CD4-positive, CD25-positive, alpha-beta regulatory T cell (primary cell): ENCODE data around the gene TM9SF2. TPM values are rescaled to one million over a fixed set of nuclear protein-coding genes. Genes with fewer than 3 reads are reported as not detected.
A peak's percentile ranks its signal among the peaks of the same experiment; 100 is the strongest.

ENCODE experiments used
- ATAC-seq, 2 donors: fragments of 150-1000 bp; cut with Tn5 transposase; one replicate each; pipeline ENCODE4 v1.10.0; 2021; ENCODE audit warnings: low read depth in 2 of 2, moderate number of reproducible peaks in 2 of 2, moderate library complexity in 1 of 2
- DNase-seq, 3 donors: peaks; one replicate each; pipeline versions ENCODE4 v3.0.0 to v3.0.0-alpha.2; 2012 to 2022; ENCODE audit warnings: mixed read lengths in 1 of 3
- H3K27ac ChIP-seq: one replicate; pipeline ENCODE4 v1.7.0; 2013; ENCODE audit warnings: mild to moderate bottlenecking, low read length; ENCODE audit not compliant: insufficient read depth, poor library complexity, severe bottlenecking
- H3K27me3 ChIP-seq: one replicate; pipeline ENCODE4 v1.7.0; 2013; ENCODE audit warnings: low read length; ENCODE audit not compliant: control insufficient read depth, insufficient read depth
- H3K36me3 ChIP-seq: one replicate; pipeline ENCODE4 v1.7.0; 2013; ENCODE audit warnings: mild to moderate bottlenecking, low read length, moderate library complexity; ENCODE audit not compliant: control insufficient read depth, insufficient read depth
- H3K4me1 ChIP-seq: 2 replicates; pipeline ENCODE4 v1.7.0; 2013; ENCODE audit warnings: mild to moderate bottlenecking, low read length; ENCODE audit not compliant: insufficient read depth, control insufficient read depth, poor library complexity, severe bottlenecking
- H3K4me3 ChIP-seq: one replicate; pipeline ENCODE4 v1.7.0; 2013; ENCODE audit warnings: low read depth, mild to moderate bottlenecking, low read length, moderate library complexity
- H3K9me3 ChIP-seq, 2 experiments: 1 replicate in 1 of 2; 2 replicates in 1 of 2; pipeline ENCODE4 v1.7.0; 2013; ENCODE audit warnings: low read length in 2 of 2, mild to moderate bottlenecking in 1 of 2, moderate library complexity in 1 of 2; ENCODE audit not compliant: control insufficient read depth in 2 of 2
- H3K27ac Mint-ChIP-seq, 3 donors: one replicate each; pipeline ENCODE4 v1.8.0; 2020 to 2022; ENCODE audit warnings: mild to moderate bottlenecking in 3 of 3, mixed read lengths in 3 of 3, moderate library complexity in 2 of 3
- H3K27me3 Mint-ChIP-seq: one replicate; pipeline ENCODE4 v1.8.0; 2022; ENCODE audit warnings: mild to moderate bottlenecking, mixed read lengths
- H3K36me3 Mint-ChIP-seq: one replicate; pipeline ENCODE4 v1.8.0; 2020; ENCODE audit warnings: mixed read lengths
- H3K4me1 Mint-ChIP-seq, 4 donors: one replicate each; pipeline ENCODE4 v1.8.0; 2020 to 2022; ENCODE audit warnings: mixed read lengths in 4 of 4, mild to moderate bottlenecking in 1 of 4
- H3K4me3 Mint-ChIP-seq, 4 donors: one replicate each; pipeline ENCODE4 v1.8.0; 2020 to 2022; ENCODE audit warnings: mild to moderate bottlenecking in 4 of 4, mixed read lengths in 4 of 4, moderate library complexity in 3 of 4
- H3K9me3 Mint-ChIP-seq, 7 donors: one replicate each; pipeline ENCODE4 v1.8.0; 2020 to 2022; ENCODE audit warnings: mixed read lengths in 7 of 7, mild to moderate bottlenecking in 3 of 7, moderate library complexity in 2 of 7
- polyA plus RNA-seq, 4 donors: library from polyadenylated mRNA; unstranded; fragments of 300-500 nt; fragmentation: Illumina TruSeq; gene quantifications; one replicate each; pipeline ENCODE4 v1.2.3, GENCODE V29; 2021
- total RNA-seq: library from RNA; stranded (reverse); gene quantifications from one replicate; pipeline ENCODE4 v1.2.3, GENCODE V29; 2022

The TM9SF2 gene
- total and polyA plus RNA-seq, 5 donors from 2014 or later, result 53.7 to 124 (median 111) TPM

DNA sequence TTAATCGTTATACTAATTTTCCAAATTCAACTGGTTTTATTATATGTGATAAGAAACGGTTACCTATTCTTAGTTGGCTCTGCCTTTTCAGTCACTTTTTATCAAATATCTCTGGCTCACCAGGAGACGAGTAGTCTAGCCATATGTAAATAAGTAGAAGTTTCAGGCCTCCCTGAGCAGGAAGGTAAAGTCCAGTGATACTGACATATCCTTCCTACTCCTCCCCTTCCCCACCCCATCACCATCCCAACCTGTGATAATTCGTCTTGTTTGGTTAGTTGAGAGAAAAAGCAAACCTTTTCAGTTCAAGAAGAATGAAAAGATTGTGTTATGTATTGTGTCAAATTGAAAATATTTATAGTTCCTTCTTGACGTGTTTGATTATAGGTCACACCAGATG, 53.9 kb downstream of the TM9SF2 start:
- H3K4me1 Mint-ChIP-seq, result peaks cover 11 to 22% (median 19%) of the 10 kb centered on the region in 4 donors
- H3K27ac ChIP-seq, result no peak overlapping the region
- H3K36me3 Mint-ChIP-seq, result peaks cover 54% of the 10 kb centered on the region
- H3K27me3 ChIP-seq, result no peaks in the 10 kb centered on the region
- H3K27ac Mint-ChIP-seq, result peak overlapping the region in 1 of 3 donors; percentile 46
- no peaks in the 10 kb centered on the region for H3K9me3 ChIP-seq
- DNase-seq (no peak), ATAC-seq (no peak)
- H3K4me3 Mint-ChIP-seq, result no peak overlapping the region
- H3K4me1 ChIP-seq, result no peaks in the 10 kb centered on the region
- no peak overlapping the region for H3K4me3 ChIP-seq
- peaks cover 86% of the 10 kb centered on the region for H3K36me3 ChIP-seq
- no peaks in the 10 kb centered on the region for H3K9me3 Mint-ChIP-seq
- H3K27me3 Mint-ChIP-seq, result no peaks in the 10 kb centered on the region

DNA sequence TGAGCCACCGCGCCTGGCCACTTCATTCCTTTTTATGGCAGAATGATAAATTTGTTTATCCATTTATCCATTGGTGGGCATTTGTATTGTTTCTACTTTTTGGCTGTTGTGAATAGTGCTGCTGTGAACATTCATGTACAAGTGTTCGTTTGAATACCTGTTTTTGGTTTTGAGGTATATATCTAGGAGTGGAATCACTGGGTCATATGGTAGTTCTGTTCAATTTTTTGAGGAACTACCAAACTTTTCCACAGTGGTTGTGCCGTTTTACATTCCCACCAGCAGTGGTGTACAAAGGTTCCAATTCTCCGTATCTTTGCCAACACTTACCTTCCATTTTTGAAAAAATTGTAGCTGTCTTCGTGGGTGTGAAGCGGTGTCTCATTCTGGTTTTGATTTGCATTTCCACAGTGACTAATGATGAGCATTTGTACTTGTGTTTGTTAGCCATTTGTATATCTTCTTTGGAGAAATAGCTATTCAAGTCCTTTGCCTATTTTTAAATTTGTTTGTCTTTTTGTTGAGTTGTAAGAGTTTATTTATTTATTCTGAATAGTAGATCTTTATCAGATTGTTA, 55.7 kb downstream of the TM9SF2 start:
- DNase-seq (no peak), ATAC-seq (no peak)
- Mint-ChIP-seq H3K4me1 (peaks cover 8 to 20% (median 17%) of the 10 kb centered on the region in 4 donors), H3K4me3 (no peak overlapping the region), H3K27me3 (no peaks in the 10 kb centered on the region), H3K36me3 (peaks cover 52% of the 10 kb centered on the region), H3K9me3 (no peaks in the 10 kb centered on the region), H3K27ac (peak overlapping the region in 2 of 3 donors; percentile 44 to 68)
- Histone ChIP-seq H3K36me3 (peaks cover 87% of the 10 kb centered on the region), H3K27ac (no peak overlapping the region), H3K9me3 (no peaks in the 10 kb centered on the region), H3K4me3 (no peak overlapping the region), H3K4me1 (no peaks in the 10 kb centered on the region), H3K27me3 (no peaks in the 10 kb centered on the region)

DNA sequence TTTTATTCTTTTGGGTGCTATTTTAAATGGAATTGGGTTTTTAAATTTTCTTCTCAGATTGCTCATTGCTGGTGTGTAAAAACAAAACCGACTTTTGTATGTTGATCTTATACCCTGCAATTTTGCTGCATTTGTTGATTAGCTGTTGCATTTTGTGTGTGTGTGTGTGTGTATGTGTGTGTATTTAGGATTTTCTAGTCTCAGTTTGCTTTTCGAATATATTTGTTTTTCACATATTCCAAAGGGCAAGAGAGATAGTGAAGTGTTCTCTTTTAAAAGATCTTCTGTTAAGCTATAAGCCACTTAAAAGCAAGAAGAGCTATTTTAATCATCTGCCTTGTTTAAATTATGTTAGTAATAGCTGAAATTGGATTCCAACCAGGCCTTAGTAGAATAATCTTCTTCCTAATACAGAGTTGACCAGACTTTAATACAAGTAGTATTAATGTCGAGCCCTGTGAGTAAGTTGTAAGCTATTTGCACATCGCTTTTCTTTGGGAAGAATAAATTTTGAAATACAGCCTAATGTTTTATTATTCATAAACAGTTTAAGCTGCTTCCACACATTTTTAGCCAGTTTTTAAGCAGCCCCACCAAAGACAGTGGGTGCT, 57.4 kb downstream of the TM9SF2 start:
- Mint-ChIP-seq H3K4me1 (peaks cover 5 to 19% (median 13%) of the 10 kb centered on the region in 4 donors), H3K9me3 (no peaks in the 10 kb centered on the region), H3K36me3 (peaks cover 50% of the 10 kb centered on the region), H3K27ac (peak overlapping the region in 2 of 3 donors; percentile 5 to 34), H3K27me3 (no peaks in the 10 kb centered on the region), H3K4me3 (no peak overlapping the region)
- DNase-seq (no peak), ATAC-seq (no peak)
- H3K36me3 ChIP-seq, result peaks cover 85% of the 10 kb centered on the region
- no peaks in the 10 kb centered on the region for H3K9me3 ChIP-seq
- no peak overlapping the region for H3K27ac ChIP-seq
- no peaks in the 10 kb centered on the region for H3K27me3 ChIP-seq
- no peaks in the 10 kb centered on the region for H3K4me1 ChIP-seq
- no peak overlapping the region for H3K4me3 ChIP-seq

DNA sequence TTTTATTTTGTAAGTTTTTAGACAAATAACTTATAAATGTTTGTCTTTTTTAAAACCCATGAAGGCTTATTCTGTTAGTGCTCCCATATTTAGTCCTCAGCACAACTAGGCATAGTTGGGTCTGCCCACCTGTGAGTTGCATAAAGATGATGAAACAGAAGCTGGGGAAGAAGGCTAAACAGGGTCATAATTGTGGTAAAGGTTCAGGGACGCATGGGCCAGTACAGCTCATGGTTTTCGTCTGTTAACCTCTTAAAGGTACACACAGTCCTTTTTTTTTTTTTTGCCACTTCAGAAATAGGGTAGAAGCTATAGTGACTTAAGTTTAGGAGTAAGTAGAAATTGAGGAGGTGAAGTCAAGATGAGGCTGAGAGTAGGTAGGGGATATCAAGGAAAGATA, 58.3 kb downstream of the TM9SF2 start:
- Mint-ChIP-seq H3K27ac (no peak overlapping the region), H3K27me3 (no peaks in the 10 kb centered on the region), H3K4me3 (no peak overlapping the region), H3K36me3 (peaks cover 47% of the 10 kb centered on the region), H3K9me3 (no peaks in the 10 kb centered on the region), H3K4me1 (peaks cover 5 to 19% (median 14%) of the 10 kb centered on the region in 4 donors)
- DNase-seq (no peak), ATAC-seq (no peak)
- Histone ChIP-seq H3K27me3 (no peaks in the 10 kb centered on the region), H3K4me3 (no peak overlapping the region), H3K4me1 (no peaks in the 10 kb centered on the region), H3K27ac (no peak overlapping the region), H3K36me3 (peaks cover 82% of the 10 kb centered on the region), H3K9me3 (no peaks in the 10 kb centered on the region)

DNA sequence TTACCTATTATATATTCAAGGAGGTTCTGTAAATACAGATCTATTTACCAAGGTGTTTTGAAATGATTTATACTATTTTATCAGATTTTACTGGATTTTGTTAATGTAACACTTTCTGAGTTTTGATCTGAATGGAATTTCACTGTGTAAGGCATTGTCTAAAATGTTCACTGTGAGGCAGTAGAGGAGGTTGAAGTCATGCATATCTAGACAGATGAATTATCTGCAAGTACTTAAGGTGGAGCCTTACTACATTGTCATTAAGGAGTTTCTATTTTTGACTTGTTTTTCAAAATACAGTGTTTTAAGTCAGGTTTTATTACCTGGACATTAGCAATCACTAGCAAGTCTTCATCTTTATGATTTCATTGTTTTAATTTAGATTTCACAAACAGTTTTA, 62.1 kb downstream of the TM9SF2 start:
- no peak overlapping the region for H3K4me3 ChIP-seq
- H3K9me3 ChIP-seq, result no peaks in the 10 kb centered on the region
- H3K36me3 ChIP-seq, result peaks cover 55% of the 10 kb centered on the region
- H3K27me3 ChIP-seq, result no peaks in the 10 kb centered on the region
- DNase-seq (no peak), ATAC-seq (no peak)
- H3K27me3 Mint-ChIP-seq, result no peaks in the 10 kb centered on the region
- H3K27ac ChIP-seq, result no peak overlapping the region
- H3K27ac Mint-ChIP-seq, result peak overlapping the region in 2 of 3 donors; percentile 16 to 43
- H3K4me1 ChIP-seq, result no peaks in the 10 kb centered on the region
- H3K36me3 Mint-ChIP-seq, result peaks cover 34% of the 10 kb centered on the region
- peaks cover 3 to 17% (median 9%) of the 10 kb centered on the region in 4 donors for H3K4me1 Mint-ChIP-seq
- H3K9me3 Mint-ChIP-seq, result peaks cover 0 to 3% (median 0%) of the 10 kb centered on the region in 7 donors
- peak overlapping the region in 1 of 4 donors; percentile 61 for H3K4me3 Mint-ChIP-seq

DNA sequence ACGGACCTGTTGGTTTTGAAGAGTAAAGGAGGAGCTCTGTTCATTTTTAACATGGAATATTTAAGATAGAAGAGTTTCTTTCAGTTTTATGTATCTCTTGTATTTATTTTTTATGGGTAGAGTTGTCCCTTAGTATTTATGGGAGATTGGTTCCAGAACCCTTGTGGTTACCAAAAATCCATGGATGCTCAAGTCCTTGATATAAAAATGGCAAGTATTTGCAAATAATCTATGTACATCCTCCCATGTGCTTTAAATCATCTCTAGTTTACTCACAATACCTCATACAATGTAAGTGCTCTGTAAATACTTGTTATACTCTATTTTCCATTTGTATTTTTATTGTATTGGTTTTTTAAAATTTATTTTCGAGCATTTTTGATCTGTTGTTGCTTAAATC, 63.1 kb downstream of the TM9SF2 start:
- Mint-ChIP-seq H3K27me3 (no peaks in the 10 kb centered on the region), H3K4me1 (peaks cover 0 to 15% (median 4%) of the 10 kb centered on the region in 4 donors), H3K9me3 (peaks cover 0 to 9% (median 1%) of the 10 kb centered on the region in 7 donors), H3K36me3 (peaks cover 35% of the 10 kb centered on the region), H3K27ac (peak overlapping the region in 2 of 3 donors; percentile 20 to 31), H3K4me3 (no peak overlapping the region)
- peaks cover 0 to 3% of the 10 kb centered on the region in 2 experiments for H3K9me3 ChIP-seq
- ATAC-seq, result no peak
- no peaks in the 10 kb centered on the region for H3K4me1 ChIP-seq
- no peaks in the 10 kb centered on the region for H3K27me3 ChIP-seq
- DNase-seq, result no peak
- H3K36me3 ChIP-seq, result peaks cover 45% of the 10 kb centered on the region
- no peak overlapping the region for H3K4me3 ChIP-seq
- H3K27ac ChIP-seq, result no peak overlapping the region

DNA sequence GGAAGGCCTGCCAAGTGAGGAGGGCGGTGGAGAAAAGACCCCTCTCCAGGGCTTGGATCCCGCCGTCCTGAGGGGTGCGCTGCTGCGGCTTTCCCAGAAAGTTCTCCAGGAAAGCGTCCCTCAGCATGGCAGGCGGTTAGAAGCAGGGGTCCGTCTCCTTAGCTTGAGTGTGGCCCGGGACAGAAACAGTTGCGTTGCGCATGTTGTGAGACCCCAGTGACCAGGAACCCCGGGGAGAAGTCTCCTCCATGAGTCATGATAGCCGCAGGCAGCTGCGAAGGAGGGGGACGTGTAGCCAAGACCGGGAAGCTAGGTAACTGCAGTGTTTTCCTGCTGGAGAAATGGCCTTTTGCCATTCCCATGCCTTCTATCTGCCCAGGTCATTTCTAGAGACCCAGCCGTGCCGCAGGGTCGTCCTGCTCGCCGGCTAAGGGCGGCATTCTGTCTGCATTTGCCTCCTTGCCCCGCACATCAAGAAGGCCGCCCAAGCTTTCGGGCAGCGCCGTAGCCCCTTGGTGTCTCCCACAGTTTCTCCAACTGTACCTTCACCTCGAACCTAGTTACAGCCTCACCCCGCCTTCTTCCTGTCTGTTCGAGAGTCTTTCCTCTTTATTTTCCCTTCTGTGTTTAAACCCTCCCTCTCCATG, 64.3 kb downstream of the TM9SF2 start:
- Histone ChIP-seq H3K27me3 (no peaks in the 10 kb centered on the region), H3K27ac (no peak overlapping the region), H3K36me3 (peaks cover 35% of the 10 kb centered on the region), H3K9me3 (peaks cover 0 to 3% of the 10 kb centered on the region in 2 experiments), H3K4me3 (peak overlapping the region; percentile 69), H3K4me1 (no peaks in the 10 kb centered on the region)
- H3K4me1 Mint-ChIP-seq, result peaks cover 0 to 15% (median 4%) of the 10 kb centered on the region in 4 donors
- ATAC-seq (no peak), DNase-seq (no peak)
- H3K27me3 Mint-ChIP-seq, result no peaks in the 10 kb centered on the region
- H3K4me3 Mint-ChIP-seq, result peak overlapping the region in 3 of 4 donors; percentile 78 to 88 (median 86)
- H3K27ac Mint-ChIP-seq, result peak overlapping the region in 2 of 3 donors; percentile 54 to 56
- peaks cover 35% of the 10 kb centered on the region for H3K36me3 Mint-ChIP-seq
- H3K9me3 Mint-ChIP-seq, result peaks cover 0 to 9% (median 1%) of the 10 kb centered on the region in 7 donors
